H1 (cell line): ENCODE data around the gene MS4A8.

Experiments
- EP300 ChIP-seq, 2 experiments: IDR thresholded peaks; 1 replicate in 1 of 2; 2 replicates in 1 of 2; pipeline ENCODE4 v1.6.1; 2011 to 2012; ENCODE audit warnings: low read depth in 2 of 2, low read length in 2 of 2, mild to moderate bottlenecking in 2 of 2, borderline replicate concordance in 1 of 2, inconsistent platforms in 1 of 2, moderate library complexity in 1 of 2
- GABPA ChIP-seq: IDR thresholded peaks from 2 replicates; pipeline ENCODE4 v1.6.1; 2011; ENCODE audit warnings: mild to moderate bottlenecking, low read length, moderate library complexity, borderline replicate concordance; ENCODE audit not compliant: insufficient read depth
- GTF2F1 ChIP-seq: IDR thresholded peaks from 2 replicates; pipeline ENCODE4 v1.6.1; 2012; ENCODE audit warnings: low read depth, low read length, improper control_type of control experiment, borderline replicate concordance
- HDAC6 ChIP-seq: IDR thresholded peaks from one replicate; pipeline ENCODE4 v1.7.1; 2012; ENCODE audit warnings: low read depth, mild to moderate bottlenecking, inconsistent platforms, low read length, moderate library complexity
- MAFK ChIP-seq: IDR thresholded peaks from 2 replicates; pipeline ENCODE4 v1.6.1; 2012; ENCODE audit warnings: low read depth, mild to moderate bottlenecking, improper control_type of control experiment, low read length
- POLR2AphosphoS5 ChIP-seq: IDR thresholded peaks from 2 replicates; pipeline ENCODE4 v1.6.1; 2011; ENCODE audit warnings: low read depth, low read length
- SUZ12 ChIP-seq: fragments of 200-600 bp; sonication (generic); IDR thresholded peaks from 2 replicates; pipeline ENCODE4 v1.6.1; 2012; ENCODE audit warnings: mild to moderate bottlenecking, inconsistent platforms, low read length, moderate library complexity, mixed read lengths
- YY1 ChIP-seq: IDR thresholded peaks from 2 replicates; pipeline ENCODE4 v1.6.1; 2011; ENCODE audit warnings: low read depth, mild to moderate bottlenecking, low read length
- ZNF274 ChIP-seq: IDR thresholded peaks from 2 replicates; pipeline ENCODE4 v1.7.0; 2012; ENCODE audit warnings: low read length, borderline replicate concordance; ENCODE audit errors: extremely low read depth
- TF ChIP-seq, protein P1 (sequence below): IDR thresholded peaks from 2 replicates; pipeline ENCODE4 v1.6.1; 2011; ENCODE audit warnings: low read depth, mild to moderate bottlenecking, low read length; ENCODE audit not compliant: insufficient read depth
- TF ChIP-seq, protein P2 (sequence below), 3 experiments: IDR thresholded peaks; 1 replicate in 2 of 3; 2 replicates in 1 of 3; pipeline versions ENCODE4 v1.5.1 to v1.6.1; 2011; ENCODE audit warnings: low read length in 3 of 3, mild to moderate bottlenecking in 3 of 3, inconsistent platforms in 2 of 3, low read depth in 1 of 3, moderate library complexity in 1 of 3; ENCODE audit not compliant: insufficient read depth in 1 of 3; ENCODE audit errors: control extremely low read depth in 1 of 3

DNA sequence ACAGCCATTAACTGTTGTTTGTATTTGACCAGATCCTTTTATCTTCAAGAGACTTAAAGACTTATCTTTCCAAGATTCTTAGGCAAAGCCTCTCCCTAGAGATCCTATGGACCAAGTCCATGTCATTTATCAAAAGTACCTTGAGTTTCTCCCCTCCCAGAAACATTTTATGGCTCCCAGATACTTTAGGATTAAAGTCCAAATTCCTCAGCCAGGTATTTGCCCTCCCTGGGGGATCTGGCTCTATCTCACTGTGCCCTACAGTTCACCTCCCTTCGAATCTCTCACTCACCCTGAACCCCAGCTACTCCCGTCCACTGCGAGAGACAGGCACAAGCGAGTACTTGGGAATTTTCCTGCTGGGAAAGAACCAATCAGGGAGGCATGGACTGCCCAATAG lies 11.9 kb downstream of the MS4A8 start:
- TF ChIP-seq, protein P1, sequence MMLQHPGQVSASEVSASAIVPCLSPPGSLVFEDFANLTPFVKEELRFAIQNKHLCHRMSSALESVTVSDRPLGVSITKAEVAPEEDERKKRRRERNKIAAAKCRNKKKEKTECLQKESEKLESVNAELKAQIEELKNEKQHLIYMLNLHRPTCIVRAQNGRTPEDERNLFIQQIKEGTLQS = no peak
- TF ChIP-seq ZNF274 = no peak
- TF ChIP-seq POLR2AphosphoS5 = no peak
- no peak for TF ChIP-seq YY1
- TF ChIP-seq, protein P2, sequence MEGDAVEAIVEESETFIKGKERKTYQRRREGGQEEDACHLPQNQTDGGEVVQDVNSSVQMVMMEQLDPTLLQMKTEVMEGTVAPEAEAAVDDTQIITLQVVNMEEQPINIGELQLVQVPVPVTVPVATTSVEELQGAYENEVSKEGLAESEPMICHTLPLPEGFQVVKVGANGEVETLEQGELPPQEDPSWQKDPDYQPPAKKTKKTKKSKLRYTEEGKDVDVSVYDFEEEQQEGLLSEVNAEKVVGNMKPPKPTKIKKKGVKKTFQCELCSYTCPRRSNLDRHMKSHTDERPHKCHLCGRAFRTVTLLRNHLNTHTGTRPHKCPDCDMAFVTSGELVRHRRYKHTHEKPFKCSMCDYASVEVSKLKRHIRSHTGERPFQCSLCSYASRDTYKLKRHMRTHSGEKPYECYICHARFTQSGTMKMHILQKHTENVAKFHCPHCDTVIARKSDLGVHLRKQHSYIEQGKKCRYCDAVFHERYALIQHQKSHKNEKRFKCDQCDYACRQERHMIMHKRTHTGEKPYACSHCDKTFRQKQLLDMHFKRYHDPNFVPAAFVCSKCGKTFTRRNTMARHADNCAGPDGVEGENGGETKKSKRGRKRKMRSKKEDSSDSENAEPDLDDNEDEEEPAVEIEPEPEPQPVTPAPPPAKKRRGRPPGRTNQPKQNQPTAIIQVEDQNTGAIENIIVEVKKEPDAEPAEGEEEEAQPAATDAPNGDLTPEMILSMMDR (IDR thresholded peaks at IDR 0.05; ENCODE audit: control extremely low read depth in 1 of 3, insufficient read depth in 1 of 3, low read depth in 1 of 3, low read length in 3 of 3) = no peak
- no peak for TF ChIP-seq MAFK
- no peak for TF ChIP-seq HDAC6
- no peak for TF ChIP-seq SUZ12
- no peak for TF ChIP-seq EP300 (IDR thresholded peaks at IDR 0.05; ENCODE audit: borderline replicate concordance in 1 of 2, low read depth in 2 of 2, low read length in 2 of 2)
- TF ChIP-seq GABPA = no peak
- no peak for TF ChIP-seq GTF2F1
